Hepatocyte (in vitro differentiated cells): ENCODE data around the gene ZSCAN2.

Experiments used
- EZH2 ChIP-seq: fragments of 200-600 bp; sonication (generic); IDR thresholded peaks from 2 replicates; pipeline ENCODE4 v1.6.1; 2016; ENCODE audit warnings: antibody characterized with exemption, mild to moderate bottlenecking, borderline replicate concordance
- TF ChIP-seq, protein P1 (sequence below): fragments of 200-600 bp; sonication (generic); IDR thresholded peaks from 2 replicates; pipeline ENCODE4 v1.5.1; 2016; ENCODE audit warnings: antibody characterized with exemption, mild to moderate bottlenecking; ENCODE audit not compliant: poor library complexity

DNA sequence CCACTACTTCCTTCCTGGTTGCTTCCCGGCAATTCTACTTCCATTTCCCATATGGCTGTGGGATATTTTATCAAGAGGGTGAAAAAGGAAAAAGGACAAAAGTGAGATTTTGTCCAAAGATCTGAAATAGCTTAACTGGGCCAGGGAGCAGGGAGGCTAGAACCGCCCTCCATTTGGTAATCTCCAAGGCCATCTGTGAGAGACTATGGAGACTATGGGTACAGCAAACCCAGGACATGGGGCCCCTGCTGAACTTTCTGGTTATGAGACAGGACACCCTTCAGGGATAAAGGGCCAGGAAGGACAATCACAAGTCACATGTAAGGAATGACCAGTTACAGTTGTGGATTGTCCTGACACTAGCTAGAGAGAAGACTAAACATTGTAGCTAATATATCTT is 24.3 kb downstream of the ZSCAN2 start:
- no peak for TF ChIP-seq EZH2
- TF ChIP-seq, protein P1, sequence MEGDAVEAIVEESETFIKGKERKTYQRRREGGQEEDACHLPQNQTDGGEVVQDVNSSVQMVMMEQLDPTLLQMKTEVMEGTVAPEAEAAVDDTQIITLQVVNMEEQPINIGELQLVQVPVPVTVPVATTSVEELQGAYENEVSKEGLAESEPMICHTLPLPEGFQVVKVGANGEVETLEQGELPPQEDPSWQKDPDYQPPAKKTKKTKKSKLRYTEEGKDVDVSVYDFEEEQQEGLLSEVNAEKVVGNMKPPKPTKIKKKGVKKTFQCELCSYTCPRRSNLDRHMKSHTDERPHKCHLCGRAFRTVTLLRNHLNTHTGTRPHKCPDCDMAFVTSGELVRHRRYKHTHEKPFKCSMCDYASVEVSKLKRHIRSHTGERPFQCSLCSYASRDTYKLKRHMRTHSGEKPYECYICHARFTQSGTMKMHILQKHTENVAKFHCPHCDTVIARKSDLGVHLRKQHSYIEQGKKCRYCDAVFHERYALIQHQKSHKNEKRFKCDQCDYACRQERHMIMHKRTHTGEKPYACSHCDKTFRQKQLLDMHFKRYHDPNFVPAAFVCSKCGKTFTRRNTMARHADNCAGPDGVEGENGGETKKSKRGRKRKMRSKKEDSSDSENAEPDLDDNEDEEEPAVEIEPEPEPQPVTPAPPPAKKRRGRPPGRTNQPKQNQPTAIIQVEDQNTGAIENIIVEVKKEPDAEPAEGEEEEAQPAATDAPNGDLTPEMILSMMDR = no peak
